AG09309 (cell line): ENCODE data around the gene KCND3.

Source experiments
- DNase-seq: peaks from one replicate; pipeline ENCODE4 v3.0.0-alpha.2; 2010; ENCODE audit warnings: low read depth
- H3K4me3 ChIP-seq: 2 replicates; pipeline ENCODE4 v1.5.1; 2011; ENCODE audit warnings: mild to moderate bottlenecking, low read depth, low read length, moderate library complexity; ENCODE audit not compliant: control insufficient read depth
- TF ChIP-seq, protein P1 (sequence below): IDR thresholded peaks from 2 replicates; pipeline ENCODE4 v1.5.1; 2011; ENCODE audit warnings: mild to moderate bottlenecking, low read depth, low read length, inconsistent platforms; ENCODE audit not compliant: insufficient read depth, control insufficient read depth; ENCODE audit errors: missing control alignments

The KCND3 gene

DNA sequence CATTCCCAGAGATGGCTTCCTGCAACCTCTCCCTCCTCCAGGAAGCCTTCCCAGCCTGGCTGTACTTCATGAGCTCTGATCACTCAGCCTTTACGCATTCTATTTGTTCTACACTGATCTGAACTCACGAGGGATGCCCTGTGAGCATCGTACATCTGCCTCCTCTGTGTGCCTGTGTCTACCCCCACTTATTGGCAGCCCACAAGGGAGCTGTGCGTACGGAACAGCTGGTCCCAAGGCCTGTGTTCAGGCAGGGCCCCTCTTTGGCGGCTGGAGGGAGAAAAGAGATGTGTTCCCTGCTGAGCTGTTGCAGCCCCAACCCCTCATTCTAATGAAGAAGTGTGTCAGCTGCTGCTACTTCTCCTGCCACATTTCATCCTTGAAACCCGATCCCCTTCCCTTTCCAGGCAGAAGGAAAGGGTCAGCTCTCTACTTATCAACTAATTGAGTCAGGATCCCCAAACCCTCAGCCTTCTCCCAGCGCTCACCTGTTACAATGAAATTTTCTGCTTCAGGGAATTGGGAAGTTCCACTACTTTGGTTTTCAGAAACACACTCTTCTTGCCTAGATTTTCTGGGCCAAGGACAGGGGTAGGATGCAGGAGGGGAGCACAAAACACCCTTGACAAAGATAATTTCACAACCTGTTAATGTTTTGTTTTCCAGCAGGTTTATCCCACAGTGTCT, 253.5 kb downstream of the KCND3 start:
- no peak for DNase-seq
- TF ChIP-seq, protein P1, sequence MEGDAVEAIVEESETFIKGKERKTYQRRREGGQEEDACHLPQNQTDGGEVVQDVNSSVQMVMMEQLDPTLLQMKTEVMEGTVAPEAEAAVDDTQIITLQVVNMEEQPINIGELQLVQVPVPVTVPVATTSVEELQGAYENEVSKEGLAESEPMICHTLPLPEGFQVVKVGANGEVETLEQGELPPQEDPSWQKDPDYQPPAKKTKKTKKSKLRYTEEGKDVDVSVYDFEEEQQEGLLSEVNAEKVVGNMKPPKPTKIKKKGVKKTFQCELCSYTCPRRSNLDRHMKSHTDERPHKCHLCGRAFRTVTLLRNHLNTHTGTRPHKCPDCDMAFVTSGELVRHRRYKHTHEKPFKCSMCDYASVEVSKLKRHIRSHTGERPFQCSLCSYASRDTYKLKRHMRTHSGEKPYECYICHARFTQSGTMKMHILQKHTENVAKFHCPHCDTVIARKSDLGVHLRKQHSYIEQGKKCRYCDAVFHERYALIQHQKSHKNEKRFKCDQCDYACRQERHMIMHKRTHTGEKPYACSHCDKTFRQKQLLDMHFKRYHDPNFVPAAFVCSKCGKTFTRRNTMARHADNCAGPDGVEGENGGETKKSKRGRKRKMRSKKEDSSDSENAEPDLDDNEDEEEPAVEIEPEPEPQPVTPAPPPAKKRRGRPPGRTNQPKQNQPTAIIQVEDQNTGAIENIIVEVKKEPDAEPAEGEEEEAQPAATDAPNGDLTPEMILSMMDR: no peak
- H3K4me3 ChIP-seq: no peak overlapping the region

GRCh38 chr1:111735321-111735720, 254.1 kb downstream of the KCND3 start:
- no peak overlapping the region for H3K4me3 ChIP-seq
- no peak for DNase-seq
- TF ChIP-seq, protein P1: no peak

GRCh38 chr1:111734856-111735255, 254.6 kb downstream of the KCND3 start:
- H3K4me3 ChIP-seq: no peak overlapping the region
- TF ChIP-seq, protein P1: no peak
- DNase-seq: no peak

DNA sequence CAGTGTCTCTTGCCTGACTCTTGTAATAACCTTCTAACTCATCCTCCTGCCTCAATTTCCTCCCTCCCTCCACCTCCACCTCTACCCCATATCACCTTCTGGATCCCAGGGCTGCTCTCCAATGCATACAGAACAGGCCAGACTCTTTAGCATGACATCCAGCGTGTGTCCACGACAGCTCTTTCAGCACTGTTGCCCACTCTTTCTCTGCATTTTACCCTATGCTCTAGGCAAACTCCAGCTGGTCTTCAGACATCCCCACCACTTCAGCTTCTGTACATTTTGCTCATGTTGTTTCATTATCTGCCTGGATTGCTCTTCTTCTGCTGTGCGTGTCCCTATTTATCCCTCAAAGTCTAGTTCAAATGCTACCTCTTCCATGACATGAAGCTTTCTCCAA, 255.0 kb downstream of the KCND3 start:
- TF ChIP-seq, protein P1: no peak
- no peak for DNase-seq
- H3K4me3 ChIP-seq: no peak overlapping the region

DNA sequence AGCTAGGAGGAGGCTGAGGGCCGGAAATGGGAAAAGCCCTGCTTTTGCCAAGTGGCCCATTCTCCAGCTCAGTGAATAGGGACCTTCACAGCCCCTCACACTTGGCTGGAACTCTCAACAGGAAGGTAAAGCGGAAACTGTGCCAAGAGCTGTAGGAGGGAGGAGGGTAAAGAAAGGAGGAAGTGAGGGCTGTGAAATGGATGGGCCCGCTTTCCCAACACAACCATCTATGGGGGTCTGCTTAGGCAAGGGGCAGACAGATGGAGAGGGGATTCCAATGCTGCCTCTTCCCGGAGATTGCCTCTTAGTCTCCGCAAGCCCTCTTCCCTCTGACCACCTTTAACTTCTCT, 255.5 kb downstream of the KCND3 start:
- TF ChIP-seq, protein P1: no peak
- no peak for DNase-seq
- no peak overlapping the region for H3K4me3 ChIP-seq

- no peak overlapping the region for H3K4me3 ChIP-seq
- TF ChIP-seq, protein P1: no peak
- DNase-seq: peak; percentile 40
Observed at GRCh38 chr1:111733183-111733991, 256.1 kb downstream of the KCND3 start.
